Measurements from ENCODE around the gene TSEN2.
"Not testable (repeated sequence)": the region's sequence is repeated elsewhere in the genome, so short reads cannot be mapped to it uniquely, and the experiment has no call there.

The TSEN2 gene

DNA sequence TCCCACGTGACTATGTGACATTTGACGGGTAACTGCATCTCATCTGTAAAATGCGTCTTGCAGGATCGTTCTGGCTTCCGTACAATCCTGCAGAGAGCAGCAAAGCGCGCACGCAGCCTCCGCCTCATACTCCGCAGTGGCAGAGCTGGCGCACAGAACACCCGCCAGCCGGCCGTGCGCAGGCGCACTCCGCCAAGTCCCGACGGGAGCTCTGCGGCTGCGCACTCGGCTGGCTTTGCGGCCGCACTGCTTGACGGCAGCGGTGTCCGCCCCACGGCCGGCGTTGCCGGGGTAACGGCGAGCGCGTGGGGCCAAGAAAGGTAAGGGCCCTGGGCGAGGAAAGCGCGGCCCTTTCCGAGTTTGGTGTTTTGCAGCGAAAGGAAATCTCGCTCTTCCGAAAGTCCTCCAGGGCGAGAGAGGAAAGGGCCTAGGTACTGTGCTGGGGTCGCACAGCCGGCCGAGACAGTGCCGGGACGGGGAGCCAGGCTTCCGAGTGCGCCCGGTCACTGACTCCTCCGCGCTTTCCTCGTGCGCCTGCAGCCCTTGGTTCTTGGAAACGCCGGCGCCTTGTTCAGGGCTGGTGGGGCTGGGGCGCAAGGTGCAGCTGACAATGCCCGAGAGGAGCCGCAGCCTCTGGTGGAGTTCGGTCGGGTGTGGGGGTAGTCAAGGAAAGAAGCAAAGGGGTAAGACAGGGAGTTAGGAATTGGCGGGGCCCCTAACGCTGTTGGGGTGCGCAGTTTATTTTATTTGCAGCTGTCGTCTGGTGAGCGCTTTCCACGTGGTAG, at the start of gene TSEN2:
Gene TSEN2, plus strand, starts transcription at position 283 of the 785 bp plus-strand sequence. CDS start 5,321 bp downstream, outside the sequence.
- peak; percentile 97 for DNase-seq

DNA sequence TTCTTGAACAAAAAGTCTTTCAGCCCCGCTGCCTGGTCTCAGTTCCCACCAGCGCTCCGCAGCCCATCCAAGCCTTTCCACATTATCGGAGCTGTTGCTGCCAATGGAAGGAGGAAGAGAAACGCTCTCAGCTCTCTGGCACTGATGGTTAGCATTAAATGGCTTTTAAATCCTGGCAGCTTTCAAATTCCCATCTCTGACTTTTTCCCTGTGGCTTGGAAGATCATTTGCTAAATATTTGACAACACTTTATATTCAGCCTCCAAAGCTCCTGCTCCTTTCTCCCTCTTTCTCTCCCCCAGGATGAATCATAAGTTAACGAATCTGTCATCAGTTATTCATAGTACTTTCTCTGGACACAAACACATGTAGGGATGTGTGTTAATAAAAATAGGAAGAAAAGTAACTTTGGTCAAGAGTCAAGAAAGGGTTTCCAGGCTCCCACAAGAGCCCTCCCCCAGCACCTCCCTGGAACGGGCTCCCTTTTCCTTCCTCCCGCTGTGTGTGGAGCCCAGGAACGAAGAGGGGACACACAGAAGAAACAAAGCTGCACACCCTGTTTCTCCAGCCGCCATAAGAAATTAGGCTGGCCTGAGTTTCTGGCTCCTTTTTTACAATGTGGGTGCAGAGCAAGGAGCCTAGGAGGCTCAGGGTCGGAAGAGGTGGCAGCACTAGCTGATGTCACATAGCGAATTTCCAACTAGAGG, 47.6 kb upstream of the TSEN2 start:
- DNase-seq = peak; percentile 84

DNA sequence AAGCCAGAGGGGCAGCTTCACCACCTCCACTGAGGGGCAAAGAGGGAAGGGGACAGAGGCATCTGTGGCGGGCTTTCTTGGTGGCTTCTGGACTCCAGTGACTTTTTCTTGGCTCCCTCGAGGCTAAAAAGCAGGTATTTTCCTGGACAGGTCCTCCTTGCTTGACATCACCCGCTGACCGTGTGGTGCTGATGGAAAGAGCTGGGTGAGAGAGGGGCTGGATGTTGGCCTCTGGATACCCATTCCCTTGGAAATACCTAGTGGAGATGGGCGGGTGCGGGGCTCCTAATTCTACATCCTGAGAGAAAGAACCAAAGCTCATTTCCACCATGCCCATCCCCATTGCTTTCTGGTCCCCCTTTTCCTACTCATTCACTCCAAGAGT, 47.1 kb upstream of the TSEN2 start:
- DNase-seq = no peak

DNA sequence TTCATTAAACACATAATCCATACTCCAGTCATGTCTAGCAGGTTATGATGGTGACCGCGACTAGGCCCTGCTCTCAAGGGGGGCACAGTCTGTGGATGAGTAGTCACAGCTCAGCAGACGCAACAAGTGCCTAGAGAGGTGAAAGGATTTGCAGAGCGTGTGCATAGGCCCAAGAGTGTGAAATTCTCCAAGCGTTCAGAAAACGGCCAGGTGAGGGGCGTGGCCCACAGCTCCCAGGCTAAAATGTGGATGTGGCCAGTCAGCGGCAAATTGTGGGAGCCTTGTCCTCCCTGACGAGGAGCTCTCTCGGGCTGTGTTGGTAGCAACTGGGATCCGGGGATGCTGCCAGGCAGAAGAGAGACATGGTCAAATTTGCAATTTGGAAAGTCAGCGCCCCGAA, 46.4 kb upstream of the TSEN2 start:
- no peak for DNase-seq

DNA sequence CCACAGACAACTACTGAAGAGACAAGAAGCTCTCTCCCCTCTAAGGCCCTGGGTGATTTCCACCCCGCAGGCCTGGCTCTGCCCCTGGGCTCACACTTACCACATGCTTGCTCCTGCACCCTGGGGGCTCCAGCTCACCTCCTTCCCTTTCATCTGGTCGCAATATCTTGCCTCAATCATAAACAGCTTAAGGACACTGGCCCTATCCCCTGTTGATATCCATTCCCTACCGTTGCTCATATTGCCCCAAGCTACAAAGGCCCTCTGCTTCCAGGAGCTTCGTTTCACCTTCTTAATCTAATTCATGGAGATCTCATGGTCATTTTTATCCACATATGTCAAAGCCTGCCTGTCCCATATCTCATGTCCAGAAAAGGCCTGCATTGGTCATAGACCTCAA, 46.0 kb upstream of the TSEN2 start:
- DNase-seq = no peak

DNA sequence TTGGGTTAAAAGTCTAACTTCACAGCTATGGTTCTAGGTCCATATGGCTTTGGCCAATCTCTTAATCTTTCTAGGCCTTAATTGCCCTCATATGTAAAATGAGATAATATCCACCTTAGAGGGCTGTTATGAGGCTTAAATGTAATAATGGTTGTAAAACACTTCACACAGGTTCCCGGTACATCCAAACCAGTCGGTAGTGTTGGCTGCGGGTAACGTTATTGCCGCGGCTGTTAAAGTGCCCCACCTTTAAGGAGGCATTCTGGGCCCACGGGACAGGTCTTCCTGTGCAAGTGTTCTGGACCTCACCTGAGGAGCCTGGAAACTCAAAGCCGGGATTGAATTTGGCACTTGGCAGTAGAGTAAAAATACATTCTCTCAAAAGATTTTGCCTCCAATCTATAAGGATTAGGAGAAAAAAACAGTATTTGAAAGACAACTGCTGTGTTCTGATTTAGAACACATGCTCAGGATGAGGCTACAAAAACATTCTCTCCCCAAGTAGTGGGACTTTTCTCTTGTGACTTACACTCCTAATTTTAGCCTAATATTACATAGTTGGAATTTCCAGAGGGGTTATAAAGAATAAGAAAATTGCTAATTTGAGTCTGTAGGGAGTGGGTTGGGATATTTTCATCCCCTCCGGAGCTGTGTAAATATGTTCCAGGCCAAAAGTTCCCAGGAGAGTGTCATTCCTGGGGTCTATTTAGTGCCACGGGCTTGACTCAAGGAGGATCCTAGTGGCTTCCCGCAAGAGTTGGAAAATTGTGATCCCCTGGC, 44.9 kb upstream of the TSEN2 start:
- no peak for DNase-seq

DNA sequence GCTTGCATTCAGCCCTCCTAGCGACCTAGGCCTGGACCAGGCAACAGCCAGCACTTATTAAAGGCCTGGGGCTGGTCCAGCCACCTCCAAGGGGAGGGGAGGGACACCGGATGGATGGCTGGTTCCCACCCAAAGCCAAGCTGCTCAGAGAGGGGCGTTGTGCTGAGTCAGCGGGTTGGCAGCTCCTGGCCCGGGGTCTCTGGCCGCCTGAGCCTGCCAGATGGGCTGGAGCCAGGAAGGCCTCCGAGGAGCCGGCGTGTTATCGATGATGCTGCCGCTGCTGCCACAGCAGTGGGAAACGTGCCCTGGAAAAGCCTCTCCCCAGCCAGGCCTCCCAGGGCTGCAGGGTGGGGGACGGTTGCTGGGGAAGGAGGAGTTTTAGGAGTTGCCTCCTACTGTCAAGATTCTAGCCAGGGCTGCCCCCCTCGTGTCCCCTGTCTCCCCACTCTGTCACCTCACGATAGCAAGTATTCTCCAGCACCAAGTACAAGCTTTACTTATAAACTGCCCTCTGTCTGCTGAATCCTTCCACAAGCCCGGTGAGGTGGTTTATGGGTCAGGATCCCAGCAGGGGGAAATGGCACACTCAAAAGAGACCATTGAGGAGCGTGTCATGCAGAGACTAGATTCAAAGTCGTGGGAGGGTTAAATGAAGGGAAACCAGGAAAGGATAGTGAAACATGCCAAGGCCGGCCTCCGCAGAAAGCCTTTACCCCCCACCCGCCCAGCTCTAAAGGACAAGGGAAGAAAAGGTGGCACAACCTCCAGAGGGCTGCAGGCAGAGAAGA, 43.2 kb upstream of the TSEN2 start:
- peak; percentile 87 for DNase-seq

DNA sequence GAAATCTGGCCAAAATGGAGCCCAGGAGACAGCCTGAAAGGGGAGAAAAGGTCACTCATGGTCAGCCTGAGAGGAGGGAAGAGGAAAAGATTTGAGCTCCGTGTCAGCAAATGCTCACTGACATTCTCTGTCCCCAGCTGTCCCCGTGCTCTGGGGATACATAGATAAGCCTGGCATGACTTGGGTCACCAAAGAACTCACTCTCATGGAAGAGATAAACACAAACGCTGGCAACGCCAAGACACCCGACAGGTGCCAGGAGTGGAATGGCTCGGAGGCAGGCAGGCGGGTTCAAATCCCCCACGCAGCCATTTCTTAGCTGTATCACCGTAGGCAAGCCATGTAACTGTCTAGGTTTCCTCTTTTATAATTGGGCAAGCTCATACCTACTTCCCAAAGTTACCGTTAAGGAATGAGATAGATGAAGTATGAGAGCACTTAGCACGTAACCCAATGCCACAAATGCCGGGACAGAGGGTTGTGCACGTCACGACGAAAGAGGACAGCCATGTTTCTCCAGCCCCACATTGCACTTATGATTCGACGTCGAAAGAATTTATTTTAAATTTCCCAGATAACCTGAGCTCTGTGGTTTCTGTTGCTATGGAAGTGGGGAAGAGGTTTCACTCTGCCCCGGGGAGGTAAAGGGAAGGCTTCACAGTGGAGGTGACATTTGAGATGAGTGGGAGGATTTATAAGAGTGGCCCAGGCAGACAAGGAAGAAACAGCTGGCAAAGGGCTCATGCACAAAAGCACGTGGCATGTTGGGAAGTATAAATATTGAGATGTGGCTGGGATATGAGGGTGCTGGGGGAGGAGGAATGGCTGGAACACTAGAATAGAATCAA, 41.4 kb upstream of the TSEN2 start:
- no peak for DNase-seq

DNA sequence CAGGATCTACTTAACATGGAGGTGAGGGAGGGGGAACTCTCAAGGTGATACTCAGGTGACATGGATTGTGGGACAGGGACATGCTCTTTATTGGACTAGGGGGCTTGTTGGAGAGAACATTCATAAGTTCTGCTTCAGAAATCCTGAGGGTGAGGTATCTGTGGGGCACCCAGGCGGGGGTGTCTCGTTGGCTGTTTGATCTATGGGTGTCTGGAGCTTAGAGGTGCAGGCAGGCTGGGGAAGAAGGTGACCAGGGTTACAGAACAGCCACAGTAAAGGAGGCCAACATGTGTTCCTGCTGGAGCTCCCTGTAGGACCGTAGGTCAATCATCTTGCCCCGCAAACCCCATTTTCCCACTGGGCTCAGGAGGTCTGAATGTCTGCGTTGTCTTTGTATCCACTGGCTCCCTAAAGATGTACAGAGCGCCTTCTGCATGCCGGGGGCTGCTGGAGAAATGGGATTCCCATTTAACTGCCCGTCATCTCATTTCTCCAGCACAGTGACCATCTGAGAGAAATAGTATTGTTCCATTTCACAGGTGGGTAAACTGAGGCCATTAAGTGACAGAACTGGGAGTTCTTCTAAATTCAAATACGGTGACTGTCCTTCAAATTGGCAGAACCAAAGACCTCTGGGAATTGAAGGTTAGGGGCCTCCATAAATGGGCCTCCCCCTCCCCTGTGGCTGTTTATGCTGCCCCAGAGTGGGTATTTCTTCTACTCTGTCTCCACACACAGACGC, 40.3 kb upstream of the TSEN2 start:
- DNase-seq = no peak

DNA sequence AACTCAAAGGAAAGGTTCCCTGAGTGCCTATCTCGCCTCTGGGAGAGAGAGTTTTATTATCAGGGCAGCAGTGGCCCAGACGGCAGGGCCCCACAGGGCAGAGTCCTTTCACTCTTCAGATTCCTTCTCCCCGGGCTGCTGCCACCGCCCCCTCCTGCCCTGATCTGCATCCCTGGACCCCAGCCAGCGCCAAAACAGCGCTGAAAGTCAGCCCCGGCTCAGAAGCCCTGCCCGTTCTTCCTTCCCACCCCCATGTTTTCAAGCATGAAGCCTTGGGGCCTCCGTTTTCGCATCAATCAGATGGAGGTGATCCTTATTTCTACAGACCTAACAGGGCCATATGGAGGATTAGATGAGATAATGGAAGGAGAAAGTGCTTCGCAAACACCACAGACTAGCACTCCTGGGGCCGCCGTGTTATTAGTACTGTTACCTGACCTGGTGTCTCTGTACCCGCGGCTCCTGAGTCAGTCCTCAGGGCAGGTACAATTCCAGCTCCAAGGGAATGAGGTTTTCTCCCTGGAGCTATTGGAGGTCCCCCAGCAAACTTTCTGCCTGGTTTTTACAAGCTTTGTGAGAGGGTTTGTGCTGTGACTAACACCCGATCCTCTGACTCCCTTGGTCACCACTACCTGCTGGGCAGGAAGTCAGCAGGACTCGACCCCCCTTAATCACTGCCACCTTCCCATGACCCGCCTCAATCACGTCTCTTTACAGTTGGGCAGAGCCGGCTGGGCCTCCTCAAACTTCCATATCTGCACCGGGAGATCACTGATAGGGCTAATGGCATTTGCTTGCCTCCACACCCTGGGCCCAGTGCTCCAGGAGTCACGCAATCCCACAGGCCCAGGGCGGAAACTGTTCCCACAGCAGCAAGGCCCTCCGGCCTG, 39.5 kb upstream of the TSEN2 start:
- no peak for DNase-seq

DNA sequence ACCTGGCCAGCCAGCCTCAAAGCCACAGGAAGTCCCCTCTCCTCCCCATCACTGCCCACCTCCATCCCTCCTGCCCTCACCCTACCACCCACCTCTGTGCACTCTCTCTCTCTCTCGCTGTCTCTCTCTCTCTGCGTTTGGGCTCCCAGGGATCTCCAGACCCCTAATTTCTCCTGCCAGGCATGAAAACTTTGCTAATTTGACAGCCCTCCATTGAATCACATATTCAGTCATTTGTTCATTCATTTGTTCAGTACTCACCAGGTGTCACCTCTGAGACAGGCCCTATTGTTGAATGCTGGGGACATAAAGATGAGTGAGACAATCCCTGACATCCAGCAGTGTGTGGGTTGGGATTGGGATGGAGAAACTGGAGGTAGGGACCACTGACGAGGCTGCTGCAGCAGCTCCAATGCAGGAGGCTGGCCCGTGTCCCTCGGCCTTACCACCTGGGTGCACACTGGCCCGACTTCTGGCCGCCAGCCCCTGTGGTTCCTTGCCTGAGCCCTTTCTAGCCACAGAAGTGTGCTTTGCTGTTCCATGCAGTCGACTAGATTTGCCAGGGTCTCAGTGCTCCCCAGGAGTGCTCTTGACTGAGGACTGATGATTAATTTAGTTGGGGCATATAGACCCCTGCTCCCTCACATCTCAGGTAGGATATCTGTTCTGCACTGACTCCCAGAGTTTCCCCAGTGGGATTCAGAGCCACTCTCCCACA, 38.6 kb upstream of the TSEN2 start:
- no peak for DNase-seq

DNA sequence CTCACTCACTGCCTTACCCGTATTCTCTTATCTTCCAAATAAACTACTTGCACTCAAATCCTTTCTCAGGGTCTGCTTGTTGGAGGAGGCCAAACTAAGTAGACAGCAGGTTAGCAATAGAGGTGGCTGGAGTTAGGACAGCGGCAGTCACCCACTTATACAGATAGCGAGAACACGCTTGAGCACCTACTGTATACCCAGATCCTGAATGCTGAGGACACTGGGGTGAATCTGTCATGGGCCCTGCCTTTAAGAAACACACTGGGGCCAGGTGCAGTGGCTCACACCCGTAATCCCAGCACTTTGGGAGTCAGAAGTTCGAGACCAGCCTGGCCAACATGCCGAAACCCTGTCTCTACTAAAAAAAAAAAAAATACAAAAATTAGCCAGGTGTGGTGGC, 38.0 kb upstream of the TSEN2 start:
- DNase-seq = no peak

DNA sequence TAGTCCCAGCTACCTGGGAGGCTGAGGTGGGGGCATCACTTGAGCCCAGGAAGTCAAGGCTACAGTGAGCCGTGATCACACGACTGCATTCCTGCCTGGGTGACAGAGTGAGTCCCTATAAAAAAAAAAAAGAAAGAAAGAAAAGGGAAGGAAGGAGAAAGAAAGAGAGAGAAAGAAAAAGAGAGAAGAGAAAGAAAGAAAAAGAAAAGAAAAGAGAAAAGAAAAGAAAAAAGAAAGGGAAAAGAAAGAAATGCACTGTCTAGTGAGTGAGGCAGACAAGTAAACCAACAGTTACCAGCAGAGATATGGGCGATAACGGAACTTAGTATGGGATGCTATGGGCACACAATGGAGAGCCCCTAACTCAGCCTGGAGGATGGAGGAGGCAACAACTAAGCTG, 37.2 kb upstream of the TSEN2 start:
- no peak for DNase-seq

DNA sequence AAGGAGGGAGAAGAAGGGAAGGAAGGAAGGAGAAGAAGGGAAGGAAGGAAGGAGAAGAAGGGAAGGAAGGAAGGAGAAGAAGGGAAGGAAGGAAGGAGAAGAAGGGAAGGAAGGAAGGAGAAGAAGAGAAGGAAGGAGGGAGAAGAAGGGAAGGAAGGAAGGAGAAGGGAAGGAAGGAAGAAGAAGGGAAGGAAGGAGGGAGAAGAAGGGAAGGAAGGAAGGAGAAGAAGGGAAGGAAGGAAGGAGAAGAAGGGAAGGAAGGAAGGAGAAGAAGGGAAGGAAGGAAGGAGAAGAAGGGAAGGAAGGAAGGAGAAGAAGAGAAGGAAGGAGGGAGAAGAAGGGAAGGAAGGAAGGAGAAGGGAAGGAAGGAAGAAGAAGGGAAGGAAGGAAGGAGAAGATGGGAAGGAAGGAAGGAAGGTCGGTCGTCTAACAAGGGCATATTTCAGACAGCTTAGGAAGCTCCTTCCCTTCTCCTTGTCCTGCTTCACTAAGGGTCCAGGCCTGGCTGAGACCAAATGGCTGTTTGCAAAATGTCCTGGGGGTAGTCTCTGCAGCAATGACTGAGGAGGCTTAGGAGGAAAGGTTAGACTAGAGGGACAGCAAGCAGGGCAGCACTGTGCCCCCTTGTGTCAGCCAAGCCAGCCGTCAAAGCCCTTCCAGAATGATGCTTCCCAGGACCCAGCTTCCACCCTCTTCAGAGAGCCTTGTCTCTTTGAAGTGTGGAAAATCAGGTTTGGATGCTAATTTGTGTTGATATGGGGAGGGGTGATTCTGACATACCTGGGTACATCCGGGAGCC, 35.7 kb upstream of the TSEN2 start:
- DNase-seq = not testable (repeated sequence)

DNA sequence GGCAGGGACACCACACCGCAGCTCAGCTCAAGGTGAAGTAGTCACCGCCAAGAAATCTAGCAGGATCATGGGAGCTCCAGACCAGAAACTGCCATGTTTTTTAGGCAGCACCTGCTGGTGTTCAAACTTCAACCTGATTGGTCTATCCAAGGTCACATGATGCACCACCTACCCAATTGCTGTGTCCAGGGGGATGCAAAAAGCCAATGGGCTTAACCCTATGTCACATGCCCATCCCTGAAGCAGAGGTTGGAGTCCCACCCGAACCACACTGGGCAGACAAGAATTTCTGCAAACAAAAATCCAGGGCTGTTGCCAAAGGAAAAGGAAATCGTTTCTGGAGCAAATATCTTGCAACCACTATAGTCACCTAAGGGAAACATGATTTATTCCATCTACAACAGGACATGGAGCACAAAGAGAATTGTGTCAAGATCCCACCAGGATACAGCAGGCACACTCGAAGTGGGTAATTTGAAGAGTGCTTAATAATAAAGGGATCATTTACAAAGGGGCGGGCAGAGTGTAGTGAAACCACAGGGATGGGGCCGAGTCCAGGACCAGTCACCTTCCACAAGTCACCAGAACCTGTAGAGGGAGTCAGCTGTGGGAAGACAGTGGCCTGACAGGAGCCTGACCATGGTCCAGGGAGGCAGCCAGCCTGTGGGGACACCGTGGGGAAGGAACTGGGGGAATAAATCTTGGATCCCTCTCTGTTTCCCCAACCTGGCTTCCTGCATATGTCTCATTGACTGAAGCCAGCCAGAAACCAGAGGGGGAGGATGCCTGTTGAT, 34.2 kb upstream of the TSEN2 start:
- DNase-seq = no peak

DNA sequence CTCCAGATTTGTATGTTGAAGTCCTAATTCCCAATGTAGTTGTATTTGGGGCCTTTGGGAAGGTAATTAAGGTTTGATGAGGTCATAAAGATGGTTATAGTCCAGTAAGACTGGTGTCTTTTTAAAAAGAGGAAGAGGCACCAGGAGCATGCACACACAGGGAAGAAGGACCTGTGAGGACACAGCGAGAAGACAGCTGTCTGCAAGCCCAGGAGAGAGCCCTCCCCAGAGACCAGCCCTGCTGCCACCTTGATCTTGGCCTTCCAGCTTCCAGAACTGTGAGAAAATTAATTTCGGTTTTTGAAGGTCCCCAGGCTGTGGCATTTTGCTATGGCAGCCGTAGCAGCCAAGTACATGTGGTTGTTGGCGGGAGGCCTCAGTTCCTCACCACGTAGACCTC, 32.8 kb upstream of the TSEN2 start:
- DNase-seq = no peak

DNA sequence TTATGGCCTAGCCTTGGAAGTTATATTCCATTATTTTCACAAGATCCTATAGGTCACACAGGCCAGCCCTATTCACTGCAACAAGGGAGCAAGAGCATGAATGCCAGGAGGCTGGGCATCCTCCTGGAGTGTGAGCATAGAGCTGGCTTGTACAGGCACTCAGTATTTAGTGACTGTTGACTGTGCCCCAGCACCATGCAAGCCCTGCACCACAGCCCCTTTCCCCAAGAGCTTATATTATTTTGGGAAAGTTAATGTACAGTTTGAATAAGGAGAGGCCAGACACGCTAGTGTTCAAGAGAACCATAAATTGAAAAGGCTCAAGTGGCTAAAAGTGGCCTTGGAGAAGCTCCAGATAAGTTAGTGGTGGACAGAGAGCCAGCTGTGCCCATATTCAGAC, 32.3 kb upstream of the TSEN2 start:
- no peak for DNase-seq

Measured in femur (tissue), 1 donor.